ENCODE results near the gene PPME1. TPM values are rescaled to one million over a fixed set of nuclear protein-coding genes. Genes with fewer than 3 reads are reported as not detected.

The PPME1 gene
- total RNA-seq, 1 experiment from 2014 or later, result 39.4 TPM

DNA sequence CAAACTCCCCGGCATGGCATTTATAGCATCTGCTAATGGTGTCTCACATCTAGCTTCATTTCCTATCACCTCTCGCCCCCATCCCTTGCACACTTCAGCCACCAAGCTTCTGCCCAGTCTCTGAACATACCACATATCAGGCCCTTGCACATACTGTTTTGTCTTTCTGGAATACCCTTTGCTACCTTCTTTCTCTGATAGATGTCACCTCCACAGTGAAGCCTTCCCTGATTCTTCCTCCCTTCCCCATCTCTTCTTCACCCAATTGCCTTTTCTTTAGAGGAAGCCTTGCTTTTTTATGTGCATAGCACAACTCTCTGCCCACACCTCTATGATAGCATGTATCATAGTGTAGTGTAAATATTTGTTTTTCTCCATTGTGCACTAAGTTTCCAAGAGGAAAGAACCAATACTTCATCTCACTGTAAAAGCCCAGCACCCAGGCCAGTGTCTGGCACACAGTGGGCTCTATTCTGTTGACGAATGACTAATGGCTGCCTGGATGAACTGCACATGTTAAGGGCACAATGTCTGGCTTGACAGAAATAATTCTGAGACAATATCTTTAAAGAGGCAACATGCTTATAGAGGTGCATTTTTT, 112.6 kb downstream of the PPME1 start:
- Histone ChIP-seq H4K8ac (replicated peaks; ENCODE audit: insufficient read length, low read depth, low read length) (no peak overlapping the region), H3K56ac (ENCODE audit: insufficient read length, low read depth, low read length) (no peak overlapping the region), H3T11ph (ENCODE audit: low read length) (no peak overlapping the region), H3K79me2 (ENCODE audit: insufficient read depth, low read length) (no peaks in the 10 kb centered on the region), H3K9ac (ENCODE audit: extremely low read depth, insufficient read length, low read length) (no peak overlapping the region), H2BK15ac (ENCODE audit: low read depth, low read length) (no peak overlapping the region), H3K27ac (ENCODE audit: insufficient read length, low read depth, low read length) (no peak overlapping the region), H3K4me2 (ENCODE audit: insufficient read depth, insufficient read length, low read length) (no peak overlapping the region), H2AK5ac (ENCODE audit: insufficient read length, low read length) (no peak overlapping the region), H3K23ac (ENCODE audit: insufficient read length, low read depth, low read length) (no peak overlapping the region), H3K14ac (ENCODE audit: insufficient read depth, low read length) (0 out of 2 replicates have a peak overlapping the region, but pooled peaks have one; percentile 48), H4K5ac (ENCODE audit: insufficient read length, low read depth, low read length) (no peak overlapping the region), H3K23me2 (ENCODE audit: insufficient read length, low read depth, low read length, poor library complexity, severe bottlenecking) (no peaks in the 10 kb centered on the region), H3K4ac (ENCODE audit: low read depth, low read length) (no peak overlapping the region), H3K9me3 (ENCODE audit: control insufficient read depth, low read depth, low read length) (no peaks in the 10 kb centered on the region), H4K20me1 (ENCODE audit: control insufficient read depth, insufficient read depth, insufficient read length) (no peaks in the 10 kb centered on the region), H3K79me1 (ENCODE audit: insufficient read depth, low read depth, low read length, poor library complexity, severe bottlenecking) (no peaks in the 10 kb centered on the region), H3K18ac (ENCODE audit: insufficient read length, low read depth, low read length) (no peak overlapping the region), H2BK12ac (ENCODE audit: insufficient read length, low read depth, low read length) (no peak overlapping the region), H3K4me1 (ENCODE audit: insufficient read depth, low read length) (no peaks in the 10 kb centered on the region), H4K91ac (ENCODE audit: insufficient read length, low read depth, low read length) (no peak overlapping the region), H3K27me3 (ENCODE audit: insufficient read depth, low read length) (no peaks in the 10 kb centered on the region), H2BK20ac (ENCODE audit: low read depth, low read length, poor library complexity, severe bottlenecking) (no peak overlapping the region), H2BK120ac (ENCODE audit: low read depth, low read length, poor library complexity, severe bottlenecking) (no peak overlapping the region), H2AFZ (ENCODE audit: low read length) (no peak overlapping the region), H2BK5ac (ENCODE audit: insufficient read length, low read length) (no peak overlapping the region)
- no peak for DNase-seq
- TF ChIP-seq, protein P1, sequence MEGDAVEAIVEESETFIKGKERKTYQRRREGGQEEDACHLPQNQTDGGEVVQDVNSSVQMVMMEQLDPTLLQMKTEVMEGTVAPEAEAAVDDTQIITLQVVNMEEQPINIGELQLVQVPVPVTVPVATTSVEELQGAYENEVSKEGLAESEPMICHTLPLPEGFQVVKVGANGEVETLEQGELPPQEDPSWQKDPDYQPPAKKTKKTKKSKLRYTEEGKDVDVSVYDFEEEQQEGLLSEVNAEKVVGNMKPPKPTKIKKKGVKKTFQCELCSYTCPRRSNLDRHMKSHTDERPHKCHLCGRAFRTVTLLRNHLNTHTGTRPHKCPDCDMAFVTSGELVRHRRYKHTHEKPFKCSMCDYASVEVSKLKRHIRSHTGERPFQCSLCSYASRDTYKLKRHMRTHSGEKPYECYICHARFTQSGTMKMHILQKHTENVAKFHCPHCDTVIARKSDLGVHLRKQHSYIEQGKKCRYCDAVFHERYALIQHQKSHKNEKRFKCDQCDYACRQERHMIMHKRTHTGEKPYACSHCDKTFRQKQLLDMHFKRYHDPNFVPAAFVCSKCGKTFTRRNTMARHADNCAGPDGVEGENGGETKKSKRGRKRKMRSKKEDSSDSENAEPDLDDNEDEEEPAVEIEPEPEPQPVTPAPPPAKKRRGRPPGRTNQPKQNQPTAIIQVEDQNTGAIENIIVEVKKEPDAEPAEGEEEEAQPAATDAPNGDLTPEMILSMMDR (conservative IDR thresholded peaks at IDR 0.05), result no peak
- Mint-ChIP-seq H3K4me3 (no peak overlapping the region), H3K36me3 (ENCODE audit: insufficient read depth in 1 of 3, low read depth in 3 of 3) (no peaks in the 10 kb centered on the region), H3K9me3 (no peaks in the 10 kb centered on the region), H3K27ac (no peak overlapping the region), H3K27me3 (ENCODE audit: low read depth) (no peaks in the 10 kb centered on the region; the same call in 1 of the 2 replicates), H3K4me1 (no peaks in the 10 kb centered on the region)
- no CpG with 5 or more reads among the region's 3 CpGs for WGBS (ENCODE audit: extremely low coverage, insufficient read length, low lambda C conversion rate)
